Measurements from ENCODE around the gene PROSER1. TPM values are rescaled to one million over a fixed set of nuclear protein-coding genes. Genes with fewer than 3 reads are reported as not detected.
A peak's percentile ranks its signal among the peaks of the same experiment; 100 is the strongest.
"Not testable (repeated sequence)": the region's sequence is repeated elsewhere in the genome, so short reads cannot be mapped to it uniquely, and the experiment has no call there.

The PROSER1 gene
- polyA plus RNA-seq, result 10 to 100 TPM in 3 of 4 donors, 1 to 10 TPM in 1; 7.6 to 46.6 (median 14.9) TPM
- long read RNA-seq, donor 1, result 0 reads
- long read RNA-seq, donor 2, result 0 reads
- long read RNA-seq, donor 3, partial matches to known transcripts, result 0 of 2 reads
- long read RNA-seq, donor 3, other reads (novel, unspliced or antisense), result 0 of 2 reads
- long read RNA-seq, donor 4, result 0 reads
- long read RNA-seq, donor 5, partial matches to known transcripts, result 0 of 1 reads
- long read RNA-seq, donor 5, other reads (novel, unspliced or antisense), result 0 of 1 reads
- long read RNA-seq, donor 6, partial matches to known transcripts, result 6 of 6 reads
- long read RNA-seq, donor 6, other reads (novel, unspliced or antisense), result 0 of 6 reads
- long read RNA-seq, donor 7, result 0 reads
- long read RNA-seq, donor 8, result 0 reads
- long read RNA-seq, donor 9, partial matches to known transcripts, result 0 of 1 reads
- long read RNA-seq, donor 9, other reads (novel, unspliced or antisense), result 0 of 1 reads
- long read RNA-seq, donor 10, partial matches to known transcripts, result 12 of 16 reads
- long read RNA-seq, donor 10, other reads (novel, unspliced or antisense), result 0 of 16 reads

DNA sequence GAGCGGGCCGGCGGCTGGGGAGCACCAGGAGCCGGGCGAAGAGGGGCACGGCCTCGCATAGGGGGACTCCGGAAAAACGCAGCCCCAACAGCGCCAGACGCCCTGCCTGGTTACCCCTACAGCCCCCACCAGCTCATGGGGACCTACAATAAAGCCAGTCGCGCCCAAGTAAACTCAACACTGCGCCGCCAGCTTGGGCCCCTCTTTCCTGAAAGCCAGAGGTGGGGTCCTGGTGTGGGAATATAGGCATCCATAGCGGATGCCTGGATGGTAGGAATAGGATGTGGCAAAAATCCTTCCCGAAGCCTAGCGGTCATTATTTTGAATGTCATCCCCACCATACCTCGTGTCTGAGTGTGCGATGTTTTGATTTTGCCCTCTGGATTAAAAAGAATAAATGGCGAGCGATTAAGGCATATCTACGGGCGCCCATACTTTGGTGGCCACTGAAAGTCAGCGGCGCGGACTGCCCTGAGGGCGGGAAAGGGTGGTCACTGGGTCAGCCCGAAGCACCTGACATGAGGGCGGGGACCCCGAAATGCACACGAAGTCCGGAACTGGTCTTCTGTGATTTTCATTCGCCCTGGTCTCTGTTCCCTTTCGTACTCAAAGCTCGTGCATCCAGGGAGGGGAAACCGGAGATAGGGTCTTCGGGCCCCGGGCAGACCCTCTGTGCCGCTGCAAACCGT lies at the start of gene PROSER1, which contains the start of gene NHLRC3:
Gene PROSER1, minus strand, starts transcription at position 210 of the 689 bp plus-strand sequence. CDS start 847 bp downstream, outside the sequence.
Gene NHLRC3, plus strand, starts transcription at position 577 of the 689 bp plus-strand sequence. CDS start 184 bp downstream, outside the sequence.
- Histone ChIP-seq H3K27ac (ENCODE audit: low read depth in 1 of 3, low read length in 2 of 3) (peak within 1 kb of the TSS; percentile 84 to 95 (median 92)), H3K4me1 (ENCODE audit: control insufficient read depth in 3 of 3, insufficient read depth in 2 of 3, low read depth in 1 of 3, low read length in 2 of 3) (peaks cover 0 to 7% (median 2%) of the 10 kb centered on the region in 3 donors), H3K27me3 (ENCODE audit: control insufficient read depth in 3 of 3, insufficient read depth in 3 of 3, low read length in 3 of 3) (no peaks in the 10 kb centered on the region), H3K4me3 (ENCODE audit: low read depth in 1 of 3, low read length in 3 of 3) (peak within 1 kb of the TSS; percentile 83 to 99 (median 90)), H3K36me3 (ENCODE audit: control insufficient read depth in 3 of 3, insufficient read depth in 2 of 3, low read depth in 1 of 3, low read length in 3 of 3) (no peaks in the 10 kb centered on the region), H3K9me3 (ENCODE audit: control insufficient read depth in 2 of 2, insufficient read depth in 1 of 2, low read depth in 1 of 2, low read length in 1 of 2) (no peaks in the 10 kb centered on the region)
- FAIRE-seq (no peak), DNase-seq (peak; percentile 83 to 97)
- WGBS, 3 donors, result 0% methylated on average over 41 of the region's 41 CpGs

GRCh38 chr13:39086251-39086945 lies 48.5 kb upstream of the PROSER1 start:
- not testable (repeated sequence) for H3K4me3 ChIP-seq (ENCODE audit: low read depth in 1 of 3, low read length in 3 of 3); H3K4me1 ChIP-seq (ENCODE audit: control insufficient read depth in 3 of 3, insufficient read depth in 2 of 3, low read depth in 1 of 3, low read length in 2 of 3); H3K9me3 ChIP-seq (ENCODE audit: control insufficient read depth in 2 of 2, insufficient read depth in 1 of 2, low read depth in 1 of 2, low read length in 1 of 2); H3K27ac ChIP-seq (ENCODE audit: low read depth in 1 of 3, low read length in 2 of 3); H3K36me3 ChIP-seq (ENCODE audit: control insufficient read depth in 3 of 3, insufficient read depth in 2 of 3, low read depth in 1 of 3, low read length in 3 of 3); H3K27me3 ChIP-seq (ENCODE audit: control insufficient read depth in 3 of 3, insufficient read depth in 3 of 3, low read length in 3 of 3); FAIRE-seq; DNase-seq
- WGBS, 3 donors, result 0 to 42% (median 22%) methylated on average over 1 of the region's 1 CpG

- FAIRE-seq, result no peak
Measured at GRCh38 chr13:39073983-39074382, 36.1 kb upstream of the PROSER1 start.

GRCh38 chr13:39072842-39073241 lies 35.0 kb upstream of the PROSER1 start:
- Histone ChIP-seq H3K27ac (ENCODE audit: low read depth in 1 of 3, low read length in 2 of 3) (no peak overlapping the region), H3K9me3 (ENCODE audit: control insufficient read depth in 2 of 2, insufficient read depth in 1 of 2, low read depth in 1 of 2, low read length in 1 of 2) (no peaks in the 10 kb centered on the region), H3K36me3 (ENCODE audit: control insufficient read depth in 3 of 3, insufficient read depth in 2 of 3, low read depth in 1 of 3, low read length in 3 of 3) (no peaks in the 10 kb centered on the region), H3K4me1 (ENCODE audit: control insufficient read depth in 3 of 3, insufficient read depth in 2 of 3, low read depth in 1 of 3, low read length in 2 of 3) (no peaks in the 10 kb centered on the region), H3K27me3 (ENCODE audit: control insufficient read depth in 3 of 3, insufficient read depth in 3 of 3, low read length in 3 of 3) (peaks cover 0 to 4% (median 3%) of the 10 kb centered on the region in 3 donors), H3K4me3 (ENCODE audit: low read depth in 1 of 3, low read length in 3 of 3) (no peak overlapping the region)
- WGBS, 3 donors, result 61 to 83% (median 75%) methylated on average over 2 of the region's 2 CpGs
- FAIRE-seq (no peak), DNase-seq (no peak)

More at GRCh38 chr13:39073983-39074382, 36.1 kb upstream of the PROSER1 start:
- no peak for DNase-seq
- H3K4me3 ChIP-seq (ENCODE audit: low read depth in 1 of 3, low read length in 3 of 3), result no peak overlapping the region
- peaks cover 0 to 4% (median 3%) of the 10 kb centered on the region in 3 donors for H3K27me3 ChIP-seq (ENCODE audit: control insufficient read depth in 3 of 3, insufficient read depth in 3 of 3, low read length in 3 of 3)
- no peaks in the 10 kb centered on the region for H3K9me3 ChIP-seq (ENCODE audit: control insufficient read depth in 2 of 2, insufficient read depth in 1 of 2, low read depth in 1 of 2, low read length in 1 of 2)
- H3K4me1 ChIP-seq (ENCODE audit: control insufficient read depth in 3 of 3, insufficient read depth in 2 of 3, low read depth in 1 of 3, low read length in 2 of 3), result no peaks in the 10 kb centered on the region
- no peaks in the 10 kb centered on the region for H3K36me3 ChIP-seq (ENCODE audit: control insufficient read depth in 3 of 3, insufficient read depth in 2 of 3, low read depth in 1 of 3, low read length in 3 of 3)
- H3K27ac ChIP-seq (ENCODE audit: low read depth in 1 of 3, low read length in 2 of 3), result no peak overlapping the region
- 35 to 47% (median 41%) methylated on average over 3 of the region's 3 CpGs for WGBS, 3 donors

GRCh38 chr13:39062004-39062403 lies 24.1 kb upstream of the PROSER1 start:
- Histone ChIP-seq H3K27me3 (ENCODE audit: control insufficient read depth in 3 of 3, insufficient read depth in 3 of 3, low read length in 3 of 3) (no peaks in the 10 kb centered on the region), H3K4me1 (ENCODE audit: control insufficient read depth in 3 of 3, insufficient read depth in 2 of 3, low read depth in 1 of 3, low read length in 2 of 3) (no peaks in the 10 kb centered on the region), H3K27ac (ENCODE audit: low read depth in 1 of 3, low read length in 2 of 3) (no peak overlapping the region), H3K36me3 (ENCODE audit: control insufficient read depth in 3 of 3, insufficient read depth in 2 of 3, low read depth in 1 of 3, low read length in 3 of 3) (peaks cover 0 to 12% (median 0%) of the 10 kb centered on the region in 3 donors), H3K9me3 (ENCODE audit: control insufficient read depth in 2 of 2, insufficient read depth in 1 of 2, low read depth in 1 of 2, low read length in 1 of 2) (no peaks in the 10 kb centered on the region), H3K4me3 (ENCODE audit: low read depth in 1 of 3, low read length in 3 of 3) (no peak overlapping the region)
- 90 to 95% (median 94%) methylated on average over 4 of the region's 4 CpGs for WGBS, 3 donors
- DNase-seq (no peak), FAIRE-seq (no peak)

DNA sequence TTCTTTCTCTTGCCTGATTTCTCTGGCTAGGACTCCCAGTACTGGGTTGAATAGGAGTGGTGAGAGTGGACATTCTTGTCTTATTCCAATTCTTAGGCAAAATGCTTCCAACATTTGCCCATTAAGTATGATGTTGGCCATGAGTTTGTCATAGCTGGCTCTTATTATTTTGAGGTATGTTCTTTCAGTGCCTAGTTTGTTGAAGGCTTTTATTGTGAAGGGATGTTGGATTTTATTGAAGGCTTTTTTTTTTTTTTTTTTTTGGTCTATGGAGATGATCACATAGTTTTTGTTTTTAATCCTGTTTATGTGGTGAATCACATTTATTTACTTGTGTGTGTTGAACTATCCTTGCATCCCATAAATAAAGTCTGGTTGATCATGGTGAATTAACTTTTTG lies 20.2 kb upstream of the PROSER1 start:
- Histone ChIP-seq H3K4me1 (ENCODE audit: control insufficient read depth in 3 of 3, insufficient read depth in 2 of 3, low read depth in 1 of 3, low read length in 2 of 3) (no peaks in the 10 kb centered on the region), H3K9me3 (ENCODE audit: control insufficient read depth in 2 of 2, insufficient read depth in 1 of 2, low read depth in 1 of 2, low read length in 1 of 2) (peaks cover 0 to 3% of the 10 kb centered on the region in 2 donors), H3K27ac (ENCODE audit: low read depth in 1 of 3, low read length in 2 of 3) (no peak overlapping the region), H3K36me3 (ENCODE audit: control insufficient read depth in 3 of 3, insufficient read depth in 2 of 3, low read depth in 1 of 3, low read length in 3 of 3) (peaks cover 0 to 8% (median 0%) of the 10 kb centered on the region in 3 donors), H3K27me3 (ENCODE audit: control insufficient read depth in 3 of 3, insufficient read depth in 3 of 3, low read length in 3 of 3) (no peaks in the 10 kb centered on the region), H3K4me3 (ENCODE audit: low read depth in 1 of 3, low read length in 3 of 3) (no peak overlapping the region)
- DNase-seq, result no peak
- no peak for FAIRE-seq

DNA sequence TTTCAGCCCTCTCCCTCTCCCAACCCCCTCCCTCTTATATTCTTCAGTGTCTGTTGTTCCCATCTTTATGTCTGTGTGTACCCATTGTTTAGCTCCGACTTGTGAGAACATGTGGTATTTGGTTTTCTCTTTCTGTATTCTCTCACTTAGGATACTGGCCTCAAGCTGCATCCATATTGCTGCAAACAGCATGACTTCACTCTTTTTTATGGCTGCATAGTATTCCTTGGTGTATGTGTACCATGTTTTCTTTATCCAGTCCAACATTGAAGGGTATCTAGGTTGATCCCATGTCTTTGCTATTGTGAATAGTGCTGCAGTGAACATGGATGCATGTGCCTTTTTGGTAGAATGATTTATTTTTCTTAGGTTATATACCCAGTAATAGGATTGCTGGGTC lies 18.1 kb upstream of the PROSER1 start:
- FAIRE-seq (no peak), DNase-seq (no peak)
- H3K27me3 ChIP-seq (ENCODE audit: control insufficient read depth in 3 of 3, insufficient read depth in 3 of 3, low read length in 3 of 3), result no peaks in the 10 kb centered on the region
- no peak overlapping the region for H3K27ac ChIP-seq (ENCODE audit: low read depth in 1 of 3, low read length in 2 of 3)
- WGBS, 3 donors, result 96 to 100% (median 98%) methylated on average over 1 of the region's 1 CpG
- peaks cover 0 to 3% of the 10 kb centered on the region in 2 donors for H3K9me3 ChIP-seq (ENCODE audit: control insufficient read depth in 2 of 2, insufficient read depth in 1 of 2, low read depth in 1 of 2, low read length in 1 of 2)
- no peaks in the 10 kb centered on the region for H3K36me3 ChIP-seq (ENCODE audit: control insufficient read depth in 3 of 3, insufficient read depth in 2 of 3, low read depth in 1 of 3, low read length in 3 of 3)
- H3K4me3 ChIP-seq (ENCODE audit: low read depth in 1 of 3, low read length in 3 of 3), result no peak overlapping the region
- no peaks in the 10 kb centered on the region for H3K4me1 ChIP-seq (ENCODE audit: control insufficient read depth in 3 of 3, insufficient read depth in 2 of 3, low read depth in 1 of 3, low read length in 2 of 3)

GRCh38 chr13:39054112-39054511 lies 16.2 kb upstream of the PROSER1 start:
- 80 to 84% (median 82%) methylated on average over 3 of the region's 3 CpGs for WGBS, 3 donors
- no peak for DNase-seq
- Histone ChIP-seq H3K36me3 (ENCODE audit: control insufficient read depth in 3 of 3, insufficient read depth in 2 of 3, low read depth in 1 of 3, low read length in 3 of 3) (no peaks in the 10 kb centered on the region), H3K4me1 (ENCODE audit: control insufficient read depth in 3 of 3, insufficient read depth in 2 of 3, low read depth in 1 of 3, low read length in 2 of 3) (no peaks in the 10 kb centered on the region), H3K27me3 (ENCODE audit: control insufficient read depth in 3 of 3, insufficient read depth in 3 of 3, low read length in 3 of 3) (no peaks in the 10 kb centered on the region), H3K27ac (ENCODE audit: low read depth in 1 of 3, low read length in 2 of 3) (no peak overlapping the region), H3K4me3 (ENCODE audit: low read depth in 1 of 3, low read length in 3 of 3) (no peak overlapping the region), H3K9me3 (ENCODE audit: control insufficient read depth in 2 of 2, insufficient read depth in 1 of 2, low read depth in 1 of 2, low read length in 1 of 2) (peaks cover 0 to 3% of the 10 kb centered on the region in 2 donors)
- FAIRE-seq, result no peak
